ENCODE data around the gene PPIE.
"Not testable (repeated sequence)": the region's sequence is repeated elsewhere in the genome, so short reads cannot be mapped to it uniquely, and the experiment has no call there.

Gene PPIE

GRCh38 chr1:39779137-39779536 is 40.5 kb downstream of the PPIE start:
- no peak for TF ChIP-seq CTCF (IDR thresholded peaks at IDR 0.05; ENCODE audit: low read depth, low read length)
- H3K4me3 ChIP-seq (ENCODE audit: low read depth, low read length) = no peak overlapping the region

- no peak for TF ChIP-seq CTCF (IDR thresholded peaks at IDR 0.05; ENCODE audit: low read depth, low read length)
- H3K4me3 ChIP-seq (ENCODE audit: low read depth, low read length) = no peak overlapping the region
These were observed 41.1 kb downstream of the PPIE start for GRCh38 chr1:39779821-39780220.

- no peak overlapping the region for H3K4me3 ChIP-seq (ENCODE audit: low read depth, low read length)
- TF ChIP-seq CTCF (IDR thresholded peaks at IDR 0.05; ENCODE audit: low read depth, low read length) = no peak
These were observed 42.6 kb downstream of the PPIE start for GRCh38 chr1:39781349-39781715.

- TF ChIP-seq CTCF (IDR thresholded peaks at IDR 0.05; ENCODE audit: low read depth, low read length) = no peak
- H3K4me3 ChIP-seq (ENCODE audit: low read depth, low read length) = no peak overlapping the region
These were observed 43.4 kb downstream of the PPIE start for GRCh38 chr1:39782103-39782502.

DNA sequence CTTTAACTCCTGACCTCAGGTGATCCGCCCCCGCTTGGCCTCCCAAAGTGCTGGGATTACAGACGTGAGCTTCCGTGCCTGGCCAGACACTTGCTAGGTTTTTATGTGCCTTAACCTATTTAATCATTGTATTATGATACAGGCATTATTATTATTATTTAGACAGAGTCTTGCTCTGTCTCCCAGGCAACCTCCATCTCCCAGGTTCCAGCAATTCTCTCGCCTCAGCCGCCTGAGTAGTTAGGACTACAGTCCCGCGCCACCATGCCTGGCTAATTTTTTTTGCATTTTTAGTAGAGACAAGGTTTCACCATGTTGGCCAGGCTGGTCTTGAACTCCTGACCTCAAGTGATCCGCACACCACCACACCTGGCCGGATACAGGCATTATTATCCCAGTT is 44.0 kb downstream of the PPIE start:
- H3K4me3 ChIP-seq (ENCODE audit: low read depth, low read length) = not testable (repeated sequence)

GRCh38 chr1:39786303-39787107 is 47.8 kb downstream of the PPIE start:
- not testable (repeated sequence) for H3K4me3 ChIP-seq (ENCODE audit: low read depth, low read length)

DNA sequence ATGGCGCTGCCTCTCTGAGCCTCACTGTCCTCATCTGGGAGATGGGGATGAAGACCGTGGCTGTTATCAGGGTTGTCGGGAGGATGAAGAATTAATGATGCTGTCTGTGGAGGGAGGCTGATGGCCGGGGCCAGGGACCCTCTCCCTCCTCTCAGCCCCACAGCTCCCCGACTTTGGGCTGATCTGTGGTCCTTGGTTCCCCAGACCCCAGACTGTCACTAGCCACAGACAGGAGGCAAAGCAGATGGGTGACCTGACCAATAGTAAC is 48.4 kb downstream of the PPIE start:
- H3K4me3 ChIP-seq (ENCODE audit: low read depth, low read length) = not testable (repeated sequence)

GRCh38 chr1:39787468-39787867 is 48.8 kb downstream of the PPIE start:
- TF ChIP-seq CTCF (IDR thresholded peaks at IDR 0.05; ENCODE audit: low read depth, low read length) = no peak

DNA sequence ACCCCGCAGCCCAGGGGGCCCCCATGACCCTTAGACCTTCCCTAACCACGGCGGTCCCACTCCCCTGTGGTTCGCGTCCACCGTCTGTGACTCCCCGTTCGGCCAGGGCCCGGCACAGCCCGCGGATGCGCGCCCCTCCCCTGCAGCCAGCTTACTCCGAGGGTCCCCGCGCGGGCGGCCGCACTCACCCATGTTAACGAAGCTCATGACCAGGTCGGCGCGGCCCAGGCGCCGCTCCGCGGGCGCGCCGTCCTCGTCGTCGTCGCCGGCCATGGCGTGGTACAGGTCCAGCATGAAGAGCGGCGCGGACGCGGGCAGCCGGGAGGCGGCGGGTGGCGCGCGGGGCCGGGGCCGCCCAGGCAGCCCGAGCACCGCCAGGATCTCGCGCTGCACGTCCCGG is 49.3 kb downstream of the PPIE start:
- H3K4me3 ChIP-seq (ENCODE audit: low read depth, low read length) = not testable (repeated sequence)

More at GRCh38 chr1:39787468-39787867, 48.8 kb downstream of the PPIE start:
- H3K4me3 ChIP-seq (ENCODE audit: low read depth, low read length) = no peak overlapping the region

GRCh38 chr1:39788426-39788757 is 49.7 kb downstream of the PPIE start:
- no peak overlapping the region for H3K4me3 ChIP-seq (ENCODE audit: low read depth, low read length)
- no peak for TF ChIP-seq CTCF (IDR thresholded peaks at IDR 0.05; ENCODE audit: low read depth, low read length)

All from WI38 (cell line).